Measurements from ENCODE around the gene TIGD4. TPM values are rescaled to one million over a fixed set of nuclear protein-coding genes. Genes with fewer than 3 reads are reported as not detected.

Gene TIGD4
- total and polyA plus RNA-seq, 2 donors from 2014 or later, result 0.75 to 1.1 TPM

- Histone ChIP-seq H3K27ac (ENCODE audit: low read depth in 2 of 2, low read length in 2 of 2) (no peak overlapping the region), H3K9ac (ENCODE audit: low read length in 3 of 3) (no peak overlapping the region), H3K27me3 (ENCODE audit: control insufficient read depth, insufficient read depth, low read length) (no peaks in the 10 kb centered on the region), H3K4me3 (ENCODE audit: low read length in 3 of 3) (no peak overlapping the region), H3K36me3 (ENCODE audit: control insufficient read depth in 2 of 3, insufficient read depth in 3 of 3, low read length in 3 of 3) (peaks cover 0 to 2% (median 0%) of the 10 kb centered on the region in 3 donors), H3K4me1 (ENCODE audit: control insufficient read depth in 2 of 3, insufficient read depth in 2 of 3, low read depth in 1 of 3, low read length in 3 of 3) (no peaks in the 10 kb centered on the region), H3K9me3 (ENCODE audit: control insufficient read depth in 2 of 3, insufficient read depth in 1 of 3, low read length in 3 of 3) (peaks cover 0 to 11% (median 0%) of the 10 kb centered on the region in 3 donors)
- intact Hi-C loops (cut with DNase I), result no loop called here
- no peak for FAIRE-seq
- DNase-seq, result no peak
- TF ChIP-seq CTCF (IDR thresholded peaks at IDR 0.05; ENCODE audit: borderline replicate concordance, extremely low read depth, insufficient read depth), result no peak
Measured at GRCh38 chr4:152817331-152817730, 37.8 kb upstream of the TIGD4 start.

- peaks cover 0 to 2% (median 0%) of the 10 kb centered on the region in 3 donors for H3K36me3 ChIP-seq (ENCODE audit: control insufficient read depth in 2 of 3, insufficient read depth in 3 of 3, low read length in 3 of 3)
- H3K27ac ChIP-seq (ENCODE audit: low read depth in 2 of 2, low read length in 2 of 2), result no peak overlapping the region
- FAIRE-seq (no peak), DNase-seq (no peak)
- no peak for TF ChIP-seq CTCF (IDR thresholded peaks at IDR 0.05; ENCODE audit: borderline replicate concordance, extremely low read depth, insufficient read depth)
- intact Hi-C loops (cut with DNase I), result no loop called here
- no peaks in the 10 kb centered on the region for H3K27me3 ChIP-seq (ENCODE audit: control insufficient read depth, insufficient read depth, low read length)
- H3K9me3 ChIP-seq (ENCODE audit: control insufficient read depth in 2 of 3, insufficient read depth in 1 of 3, low read length in 3 of 3), result peaks cover 0 to 11% (median 0%) of the 10 kb centered on the region in 3 donors
- no peak overlapping the region for H3K9ac ChIP-seq (ENCODE audit: low read length in 3 of 3)
- H3K4me1 ChIP-seq (ENCODE audit: control insufficient read depth in 2 of 3, insufficient read depth in 2 of 3, low read depth in 1 of 3, low read length in 3 of 3), result no peaks in the 10 kb centered on the region
- H3K4me3 ChIP-seq (ENCODE audit: low read length in 3 of 3), result no peak overlapping the region
Measured at GRCh38 chr4:152815078-152815477, 35.5 kb upstream of the TIGD4 start.

GRCh38 chr4:152810715-152811287 is 31.3 kb upstream of the TIGD4 start:
- H3K9me3 ChIP-seq (ENCODE audit: control insufficient read depth in 2 of 3, insufficient read depth in 1 of 3, low read length in 3 of 3), result peaks cover 0 to 4% (median 0%) of the 10 kb centered on the region in 3 donors
- H3K9ac ChIP-seq (ENCODE audit: low read length in 3 of 3), result no peak overlapping the region
- no peaks in the 10 kb centered on the region for H3K4me1 ChIP-seq (ENCODE audit: control insufficient read depth in 2 of 3, insufficient read depth in 2 of 3, low read depth in 1 of 3, low read length in 3 of 3)
- intact Hi-C loops (cut with DNase I), result no loop called here
- FAIRE-seq (peak; percentile 49), DNase-seq (peak in 2 of 5 donors; percentile 36 to 48)
- no peak overlapping the region for H3K27ac ChIP-seq (ENCODE audit: low read depth in 2 of 2, low read length in 2 of 2)
- H3K4me3 ChIP-seq (ENCODE audit: low read length in 3 of 3), result no peak overlapping the region
- peaks cover 0 to 2% (median 0%) of the 10 kb centered on the region in 3 donors for H3K36me3 ChIP-seq (ENCODE audit: control insufficient read depth in 2 of 3, insufficient read depth in 3 of 3, low read length in 3 of 3)
- no peak for TF ChIP-seq CTCF (IDR thresholded peaks at IDR 0.05; ENCODE audit: borderline replicate concordance, extremely low read depth, insufficient read depth)
- no peaks in the 10 kb centered on the region for H3K27me3 ChIP-seq (ENCODE audit: control insufficient read depth, insufficient read depth, low read length)

GRCh38 chr4:152808670-152809069 is 29.1 kb upstream of the TIGD4 start:
- no peak for TF ChIP-seq CTCF (IDR thresholded peaks at IDR 0.05; ENCODE audit: borderline replicate concordance, extremely low read depth, insufficient read depth)
- peak in 1 of 5 donors; percentile 21 for DNase-seq
- Histone ChIP-seq H3K4me1 (ENCODE audit: control insufficient read depth in 2 of 3, insufficient read depth in 2 of 3, low read depth in 1 of 3, low read length in 3 of 3) (no peaks in the 10 kb centered on the region), H3K27ac (ENCODE audit: low read depth in 2 of 2, low read length in 2 of 2) (no peak overlapping the region), H3K9ac (ENCODE audit: low read length in 3 of 3) (no peak overlapping the region), H3K27me3 (ENCODE audit: control insufficient read depth, insufficient read depth, low read length) (no peaks in the 10 kb centered on the region), H3K4me3 (ENCODE audit: low read length in 3 of 3) (no peak overlapping the region), H3K36me3 (ENCODE audit: control insufficient read depth in 2 of 3, insufficient read depth in 3 of 3, low read length in 3 of 3) (no peaks in the 10 kb centered on the region), H3K9me3 (ENCODE audit: control insufficient read depth in 2 of 3, insufficient read depth in 1 of 3, low read length in 3 of 3) (no peaks in the 10 kb centered on the region)
- FAIRE-seq, result no peak
- intact Hi-C loops (cut with DNase I), result no loop called here
